Fibroblast of lung (primary cell): ENCODE results near the gene ATP2A2. TPM values are rescaled to one million over a fixed set of nuclear protein-coding genes. Genes with fewer than 3 reads are reported as not detected.

Source experiments
- DNase-seq, 2 donors: peaks; one replicate each; pipeline versions ENCODE4 v3.0.0 to v3.0.0-alpha.2; 2010; ENCODE audit warnings: low read depth in 2 of 2
- H2AFZ ChIP-seq: 2 replicates; pipeline ENCODE4 v1.5.1; 2012; ENCODE audit warnings: low read length, control low read depth, inconsistent platforms
- H3K27ac ChIP-seq: 2 replicates; pipeline ENCODE4 v1.5.1; 2011; ENCODE audit warnings: low read length, control low read depth; ENCODE audit not compliant: insufficient read depth
- H3K27me3 ChIP-seq: 2 replicates; pipeline ENCODE4 v1.5.1; 2011; ENCODE audit warnings: mild to moderate bottlenecking, low read length; ENCODE audit not compliant: control insufficient read depth, insufficient read depth
- H3K36me3 ChIP-seq: 2 replicates; pipeline ENCODE4 v1.5.1; 2011; ENCODE audit warnings: low read length; ENCODE audit not compliant: control insufficient read depth, insufficient read depth
- H3K4me1 ChIP-seq: 2 replicates; pipeline ENCODE4 v1.5.1; 2011; ENCODE audit warnings: low read length; ENCODE audit not compliant: control insufficient read depth, insufficient read depth; ENCODE audit errors: extremely low read depth
- H3K4me2 ChIP-seq: 2 replicates; pipeline ENCODE4 v1.5.1; 2011; ENCODE audit warnings: low read length, control low read depth; ENCODE audit not compliant: insufficient read depth; ENCODE audit errors: extremely low read depth
- H3K4me3 ChIP-seq, 4 experiments: fragments of 200-600 bp in 1 of 4; sonication (generic) in 1 of 4; replicated peaks in 1 of 4; 2 replicates each; pipeline ENCODE4 v1.5.1; 2011 to 2016; ENCODE audit warnings: low read length in 4 of 4, low read depth in 3 of 4, mild to moderate bottlenecking in 3 of 4, control low read depth in 2 of 4, inconsistent platforms in 1 of 4, mixed read lengths in 1 of 4; ENCODE audit not compliant: insufficient read depth in 1 of 4; ENCODE audit errors: control extremely low read depth in 1 of 4
- H3K79me2 ChIP-seq: 2 replicates; pipeline ENCODE4 v1.5.1; 2012; ENCODE audit warnings: mild to moderate bottlenecking, low read length, inconsistent platforms; ENCODE audit not compliant: control insufficient read depth, insufficient read depth
- H3K9ac ChIP-seq: 2 replicates; pipeline ENCODE4 v1.5.1; 2011; ENCODE audit warnings: mild to moderate bottlenecking, low read length, control low read depth; ENCODE audit not compliant: insufficient read depth
- H3K9me3 ChIP-seq: 2 replicates; pipeline ENCODE4 v1.5.1; 2012; ENCODE audit warnings: low read depth, low read length; ENCODE audit not compliant: control insufficient read depth, insufficient read depth
- H4K20me1 ChIP-seq: 2 replicates; pipeline ENCODE4 v1.5.1; 2011; ENCODE audit warnings: low read length; ENCODE audit not compliant: control insufficient read depth, insufficient read depth; ENCODE audit errors: extremely low read depth
- EZH2 ChIP-seq: IDR thresholded peaks from 2 replicates; pipeline ENCODE4 v1.5.1; 2012; ENCODE audit warnings: low read length, control low read depth, mild to moderate bottlenecking; ENCODE audit errors: missing control alignments
- polyA plus RNA-seq, 2 donors: library from polyadenylated mRNA; depleted of rRNA in 1 of 2; stranded (reverse) in 1 of 2; unstranded in 1 of 2; fragments of >200 nt; gene quantifications; 2 replicates each; pipeline ENCODE4 v1.2.1, GENCODE V29; 2011 to 2012; ENCODE audit warnings: missing spikeins in 1 of 2
- total RNA-seq: library from RNA; depleted of rRNA; stranded (reverse); fragments of >200 nt; gene quantifications from 2 replicates; pipeline ENCODE4 v1.2.1, GENCODE V29; 2014
- TF ChIP-seq, protein P1 (sequence below), 2 donors: IDR thresholded peaks in 1 of 2; conservative IDR thresholded peaks in 1 of 2; 1 replicate in 1 of 2; 2 replicates in 1 of 2; pipeline ENCODE4 v1.5.1; 2011 to 2012; ENCODE audit warnings: low read length in 2 of 2, control low read depth in 1 of 2, inconsistent platforms in 1 of 2, low read depth in 1 of 2, mild to moderate bottlenecking in 1 of 2

ATP2A2 gene
- total and polyA plus RNA-seq, 2 donors (not counting 1 experiment from before 2014, with no cell fraction given), result 151 to 216 TPM

- Histone ChIP-seq H3K4me1 (peaks cover 5% of the 10 kb centered on the region), H3K79me2 (no peaks in the 10 kb centered on the region), H3K27ac (no peak overlapping the region), H3K9me3 (no peaks in the 10 kb centered on the region), H3K4me3 (no peak overlapping the region), H3K27me3 (no peaks in the 10 kb centered on the region), H2AFZ (no peak overlapping the region), H3K4me2 (no peak overlapping the region), H3K36me3 (peaks cover 4% of the 10 kb centered on the region), H4K20me1 (no peaks in the 10 kb centered on the region), H3K9ac (no peak overlapping the region)
- no peak for DNase-seq
- no peak for TF ChIP-seq EZH2
- TF ChIP-seq, protein P1, sequence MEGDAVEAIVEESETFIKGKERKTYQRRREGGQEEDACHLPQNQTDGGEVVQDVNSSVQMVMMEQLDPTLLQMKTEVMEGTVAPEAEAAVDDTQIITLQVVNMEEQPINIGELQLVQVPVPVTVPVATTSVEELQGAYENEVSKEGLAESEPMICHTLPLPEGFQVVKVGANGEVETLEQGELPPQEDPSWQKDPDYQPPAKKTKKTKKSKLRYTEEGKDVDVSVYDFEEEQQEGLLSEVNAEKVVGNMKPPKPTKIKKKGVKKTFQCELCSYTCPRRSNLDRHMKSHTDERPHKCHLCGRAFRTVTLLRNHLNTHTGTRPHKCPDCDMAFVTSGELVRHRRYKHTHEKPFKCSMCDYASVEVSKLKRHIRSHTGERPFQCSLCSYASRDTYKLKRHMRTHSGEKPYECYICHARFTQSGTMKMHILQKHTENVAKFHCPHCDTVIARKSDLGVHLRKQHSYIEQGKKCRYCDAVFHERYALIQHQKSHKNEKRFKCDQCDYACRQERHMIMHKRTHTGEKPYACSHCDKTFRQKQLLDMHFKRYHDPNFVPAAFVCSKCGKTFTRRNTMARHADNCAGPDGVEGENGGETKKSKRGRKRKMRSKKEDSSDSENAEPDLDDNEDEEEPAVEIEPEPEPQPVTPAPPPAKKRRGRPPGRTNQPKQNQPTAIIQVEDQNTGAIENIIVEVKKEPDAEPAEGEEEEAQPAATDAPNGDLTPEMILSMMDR (conservative IDR thresholded peaks at IDR 0.05 in 1 of 2, IDR thresholded peaks at IDR 0.05 in 1 of 2; ENCODE audit: low read depth in 1 of 2, low read length in 2 of 2), result no peak
Measured at GRCh38 chr12:110365489-110366320, 84.7 kb downstream of the ATP2A2 start.

GRCh38 chr12:110366321-110367142 lies 85.5 kb downstream of the ATP2A2 start:
- H4K20me1 ChIP-seq, result no peaks in the 10 kb centered on the region

More at GRCh38 chr12:110366321-110367142, 85.5 kb downstream of the ATP2A2 start:
- H3K79me2 ChIP-seq, result no peaks in the 10 kb centered on the region
- TF ChIP-seq, protein P1 (conservative IDR thresholded peaks at IDR 0.05 in 1 of 2, IDR thresholded peaks at IDR 0.05 in 1 of 2; ENCODE audit: low read depth in 1 of 2, low read length in 2 of 2), result no peak
- no peak for TF ChIP-seq EZH2
- H3K36me3 ChIP-seq, result peaks cover 8% of the 10 kb centered on the region
- peaks cover 5% of the 10 kb centered on the region for H3K4me1 ChIP-seq
- H3K4me2 ChIP-seq, result no peak overlapping the region
- no peaks in the 10 kb centered on the region for H3K9me3 ChIP-seq
- DNase-seq, result no peak
- no peaks in the 10 kb centered on the region for H3K27me3 ChIP-seq
- H2AFZ ChIP-seq, result no peak overlapping the region
- H3K27ac ChIP-seq, result no peak overlapping the region
- H3K9ac ChIP-seq, result no peak overlapping the region
- no peak overlapping the region for H3K4me3 ChIP-seq
